ENCODE results near the gene PDE4A.
A peak's percentile ranks its signal among the peaks of the same experiment; 100 is the strongest.

The PDE4A gene

GRCh38 chr19:10478476-10478875 lies 58.1 kb downstream of the PDE4A start:
- Histone ChIP-seq H3K9me3 (ENCODE audit: control insufficient read depth, insufficient read depth, low read length) (no peaks in the 10 kb centered on the region), H3K4me1 (ENCODE audit: insufficient read depth, low read length) (no peaks in the 10 kb centered on the region), H3K9ac (ENCODE audit: low read depth, low read length) (no peak overlapping the region), H3K36me3 (ENCODE audit: insufficient read depth, low read length) (no peaks in the 10 kb centered on the region)

- Histone ChIP-seq H3K4me1 (ENCODE audit: insufficient read depth, low read length) (no peaks in the 10 kb centered on the region), H3K9ac (ENCODE audit: low read depth, low read length) (peak overlapping the region; percentile 16; the same call in 1 of the 2 replicates), H3K36me3 (ENCODE audit: insufficient read depth, low read length) (no peaks in the 10 kb centered on the region), H3K9me3 (ENCODE audit: control insufficient read depth, insufficient read depth, low read length) (no peaks in the 10 kb centered on the region)
Measured at GRCh38 chr19:10478903-10479384, 58.6 kb downstream of the PDE4A start.

- Histone ChIP-seq H3K9ac (ENCODE audit: low read depth, low read length) (no peak overlapping the region), H3K36me3 (ENCODE audit: insufficient read depth, low read length) (peaks cover 21% of the 10 kb centered on the region), H3K4me1 (ENCODE audit: insufficient read depth, low read length) (no peaks in the 10 kb centered on the region), H3K9me3 (ENCODE audit: control insufficient read depth, insufficient read depth, low read length) (no peaks in the 10 kb centered on the region)
Measured at GRCh38 chr19:10486551-10486950, 66.2 kb downstream of the PDE4A start.

GRCh38 chr19:10491472-10492047 lies 71.2 kb downstream of the PDE4A start:
- no peaks in the 10 kb centered on the region for H3K4me1 ChIP-seq (ENCODE audit: insufficient read depth, low read length)
- H3K36me3 ChIP-seq (ENCODE audit: insufficient read depth, low read length), result peaks cover 21% of the 10 kb centered on the region
- no peaks in the 10 kb centered on the region for H3K9me3 ChIP-seq (ENCODE audit: control insufficient read depth, insufficient read depth, low read length)
- H3K9ac ChIP-seq (ENCODE audit: low read depth, low read length), result no peak overlapping the region

- H3K9ac ChIP-seq (ENCODE audit: low read depth, low read length), result no peak overlapping the region
- H3K9me3 ChIP-seq (ENCODE audit: control insufficient read depth, insufficient read depth, low read length), result no peaks in the 10 kb centered on the region
- peaks cover 15% of the 10 kb centered on the region; the same call in 1 of the 2 replicates for H3K4me1 ChIP-seq (ENCODE audit: insufficient read depth, low read length)
- H3K36me3 ChIP-seq (ENCODE audit: insufficient read depth, low read length), result peaks cover 8% of the 10 kb centered on the region
Measured at GRCh38 chr19:10497371-10497770, 77.0 kb downstream of the PDE4A start.

- Histone ChIP-seq H3K4me1 (ENCODE audit: insufficient read depth, low read length) (peaks cover 15% of the 10 kb centered on the region; the same call in 1 of the 2 replicates), H3K9me3 (ENCODE audit: control insufficient read depth, insufficient read depth, low read length) (no peaks in the 10 kb centered on the region), H3K9ac (ENCODE audit: low read depth, low read length) (no peak overlapping the region), H3K36me3 (ENCODE audit: insufficient read depth, low read length) (peaks cover 8% of the 10 kb centered on the region)
Measured at GRCh38 chr19:10499550-10500246, 79.4 kb downstream of the PDE4A start.

GRCh38 chr19:10500247-10500592 lies 79.9 kb downstream of the PDE4A start:
- Histone ChIP-seq H3K9ac (ENCODE audit: low read depth, low read length) (no peak overlapping the region), H3K36me3 (ENCODE audit: insufficient read depth, low read length) (peaks cover 8% of the 10 kb centered on the region)

GRCh38 chr19:10501971-10502523 lies 81.7 kb downstream of the PDE4A start:
- Histone ChIP-seq H3K36me3 (ENCODE audit: insufficient read depth, low read length) (peaks cover 4% of the 10 kb centered on the region; the same call in 1 of the 2 replicates), H3K4me1 (ENCODE audit: insufficient read depth, low read length) (peaks cover 15% of the 10 kb centered on the region; the same call in 1 of the 2 replicates), H3K9ac (ENCODE audit: low read depth, low read length) (peak overlapping the region; percentile 91), H3K9me3 (ENCODE audit: control insufficient read depth, insufficient read depth, low read length) (no peaks in the 10 kb centered on the region)

More at GRCh38 chr19:10500247-10500592, 79.9 kb downstream of the PDE4A start:
- Histone ChIP-seq H3K9me3 (ENCODE audit: control insufficient read depth, insufficient read depth, low read length) (no peaks in the 10 kb centered on the region), H3K4me1 (ENCODE audit: insufficient read depth, low read length) (peaks cover 15% of the 10 kb centered on the region; the same call in 1 of the 2 replicates)

GRCh38 chr19:10502524-10503001 lies 82.2 kb downstream of the PDE4A start:
- Histone ChIP-seq H3K36me3 (ENCODE audit: insufficient read depth, low read length) (0 out of 2 replicates have a peak, but pooled peaks cover 4% of the 10 kb centered on the region), H3K9ac (ENCODE audit: low read depth, low read length) (peak overlapping the region; percentile 91), H3K9me3 (ENCODE audit: control insufficient read depth, insufficient read depth, low read length) (no peaks in the 10 kb centered on the region), H3K4me1 (ENCODE audit: insufficient read depth, low read length) (peaks cover 15% of the 10 kb centered on the region; the same call in 1 of the 2 replicates)

GRCh38 chr19:10503002-10503789 lies 82.9 kb downstream of the PDE4A start, which contains the start of gene KEAP1:
KEAP1 (minus strand) TSS chr19:10503356; CDS start chr19:10500033, 3,323 bp downstream.
- Histone ChIP-seq H3K36me3 (ENCODE audit: insufficient read depth, low read length) (0 out of 2 replicates have a peak, but pooled peaks cover 4% of the 10 kb centered on the region), H3K9me3 (ENCODE audit: control insufficient read depth, insufficient read depth, low read length) (no peaks in the 10 kb centered on the region), H3K4me1 (ENCODE audit: insufficient read depth, low read length) (peaks cover 15% of the 10 kb centered on the region; the same call in 1 of the 2 replicates), H3K9ac (ENCODE audit: low read depth, low read length) (peak within 1 kb of the TSS; percentile 91)

- Histone ChIP-seq H3K9ac (ENCODE audit: low read depth, low read length) (no peak overlapping the region; the same call in 1 of the 2 replicates), H3K4me1 (ENCODE audit: insufficient read depth, low read length) (peaks cover 3% of the 10 kb centered on the region; the same call in 1 of the 2 replicates), H3K36me3 (ENCODE audit: insufficient read depth, low read length) (no peaks in the 10 kb centered on the region), H3K9me3 (ENCODE audit: control insufficient read depth, insufficient read depth, low read length) (no peaks in the 10 kb centered on the region)
Measured at GRCh38 chr19:10505583-10506229, 85.4 kb downstream of the PDE4A start.

- no peaks in the 10 kb centered on the region for H3K36me3 ChIP-seq (ENCODE audit: insufficient read depth, low read length)
- no peaks in the 10 kb centered on the region for H3K9me3 ChIP-seq (ENCODE audit: control insufficient read depth, insufficient read depth, low read length)
- H3K4me1 ChIP-seq (ENCODE audit: insufficient read depth, low read length), result no peaks in the 10 kb centered on the region
- H3K9ac ChIP-seq (ENCODE audit: low read depth, low read length), result no peak overlapping the region
Measured at GRCh38 chr19:10508036-10508435, 87.7 kb downstream of the PDE4A start.

- no peaks in the 10 kb centered on the region for H3K9me3 ChIP-seq (ENCODE audit: control insufficient read depth, insufficient read depth, low read length)
- H3K4me1 ChIP-seq (ENCODE audit: insufficient read depth, low read length), result 0 out of 2 replicates have a peak, but pooled peaks cover 2% of the 10 kb centered on the region
- H3K36me3 ChIP-seq (ENCODE audit: insufficient read depth, low read length), result no peaks in the 10 kb centered on the region
- no peak overlapping the region for H3K9ac ChIP-seq (ENCODE audit: low read depth, low read length)
Measured at GRCh38 chr19:10508707-10509106, 88.4 kb downstream of the PDE4A start.

Measured in ES-I3 (cell line).